NT2/D1 (cell line): ENCODE results near the gene GTF2H3.

Source experiments
- SUZ12 ChIP-seq: IDR thresholded peaks from 2 replicates; pipeline ENCODE4 v1.6.1; 2011; ENCODE audit not compliant: insufficient read length, insufficient read depth; ENCODE audit errors: extremely low read depth
- ZNF274 ChIP-seq: IDR thresholded peaks from 2 replicates; pipeline ENCODE4 v1.6.1; 2011; ENCODE audit warnings: mild to moderate bottlenecking, low read depth, low read length

GRCh38 chr12:123670882-123671728 lies 37.5 kb downstream of the GTF2H3 start, which contains the start of gene TCTN2:
- no peak for TF ChIP-seq ZNF274
- TF ChIP-seq SUZ12: no peak
